ENCODE data around the gene PLIN3.
"Not testable (repeated sequence)": the region's sequence is repeated elsewhere in the genome, so short reads cannot be mapped to it uniquely, and the experiment has no call there.

PLIN3 gene

DNA sequence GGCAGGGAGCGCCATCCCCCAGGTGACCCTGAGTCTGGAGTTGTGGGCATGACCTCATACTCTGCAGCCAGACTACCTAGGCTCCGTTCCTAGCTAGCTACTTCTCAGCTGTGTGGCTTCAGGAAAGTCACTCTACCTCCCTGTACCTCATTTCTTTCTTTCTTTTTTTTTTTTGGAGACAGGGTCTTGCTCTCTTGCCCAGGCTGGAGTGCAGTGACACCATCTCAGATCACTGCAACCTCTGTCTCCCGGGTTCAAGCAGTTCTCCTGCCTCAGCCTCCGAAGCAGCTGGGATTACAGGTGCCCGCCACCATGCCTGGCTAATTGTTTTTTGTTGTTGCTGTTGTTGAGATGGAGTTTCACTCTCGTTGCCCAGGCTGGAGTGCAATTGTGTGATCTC is 15.0 kb downstream of the PLIN3 start:
- in situ Hi-C loops (cut with MboI; ENCODE audit: low pct_unique_long_range_greater_than_20kb, low sequenced_read_pairs) = no loop called here
- DNase-seq = no peak

DNA sequence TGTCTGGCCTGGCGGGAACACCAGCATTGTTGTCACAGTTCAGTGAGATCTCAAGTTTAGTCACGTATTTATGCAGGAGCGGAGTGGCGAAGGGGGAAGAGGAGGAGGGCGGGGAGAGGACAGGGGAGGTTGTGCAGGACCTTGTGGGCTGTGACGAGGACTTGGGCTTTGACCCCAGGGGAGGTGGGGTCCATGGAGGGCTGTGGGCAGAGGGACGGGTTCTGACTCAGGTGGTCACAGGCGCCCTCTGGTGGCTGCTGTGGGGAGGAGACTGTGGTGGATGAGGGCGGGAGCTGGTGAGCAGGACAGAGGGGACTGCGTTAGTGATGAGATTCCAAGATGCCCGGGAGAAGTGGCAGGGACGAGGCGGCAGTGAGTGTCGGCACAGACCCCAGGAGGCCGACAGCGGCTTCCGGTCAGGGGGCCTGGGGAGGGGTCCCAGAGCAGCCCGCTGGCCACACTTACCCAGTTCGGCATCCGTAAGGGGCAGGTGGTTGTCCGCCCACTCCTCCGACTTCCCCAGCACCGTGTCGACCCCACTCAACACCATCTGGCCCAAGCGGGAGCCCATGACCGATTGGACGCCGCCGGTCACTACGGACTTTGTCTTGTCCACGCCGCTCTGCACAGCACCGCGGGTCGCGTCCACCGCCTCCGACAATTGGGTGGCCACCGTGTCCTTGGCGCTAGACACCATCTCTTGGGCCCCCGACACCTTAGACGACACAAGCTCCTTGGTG is 15.7 kb downstream of the PLIN3 start:
- in situ Hi-C loops (cut with MboI; ENCODE audit: low pct_unique_long_range_greater_than_20kb, low sequenced_read_pairs) = no loop called here
- peak; percentile 68 for DNase-seq

DNA sequence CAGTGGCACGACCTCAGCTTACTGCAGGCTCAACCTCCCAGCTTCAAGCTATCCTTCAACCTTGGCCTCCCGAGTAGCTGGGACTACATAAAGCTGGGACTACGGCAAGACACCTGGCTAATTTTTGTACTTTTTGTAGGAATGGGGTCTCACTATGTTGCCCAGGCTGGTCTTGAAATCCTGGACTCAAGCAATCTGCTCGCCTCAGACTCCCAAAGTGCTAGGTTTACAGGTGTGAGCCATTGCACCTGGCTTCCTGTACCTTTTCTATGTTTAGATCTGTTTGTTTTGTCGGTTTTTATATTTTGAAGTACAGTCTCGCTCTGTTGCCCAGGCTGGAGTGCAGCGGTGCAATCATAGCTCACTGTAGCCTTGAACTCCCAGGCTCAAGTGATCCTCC is 18.4 kb downstream of the PLIN3 start:
- DNase-seq = no peak
- in situ Hi-C loops (cut with MboI; ENCODE audit: low pct_unique_long_range_greater_than_20kb, low sequenced_read_pairs) = no loop called here

DNA sequence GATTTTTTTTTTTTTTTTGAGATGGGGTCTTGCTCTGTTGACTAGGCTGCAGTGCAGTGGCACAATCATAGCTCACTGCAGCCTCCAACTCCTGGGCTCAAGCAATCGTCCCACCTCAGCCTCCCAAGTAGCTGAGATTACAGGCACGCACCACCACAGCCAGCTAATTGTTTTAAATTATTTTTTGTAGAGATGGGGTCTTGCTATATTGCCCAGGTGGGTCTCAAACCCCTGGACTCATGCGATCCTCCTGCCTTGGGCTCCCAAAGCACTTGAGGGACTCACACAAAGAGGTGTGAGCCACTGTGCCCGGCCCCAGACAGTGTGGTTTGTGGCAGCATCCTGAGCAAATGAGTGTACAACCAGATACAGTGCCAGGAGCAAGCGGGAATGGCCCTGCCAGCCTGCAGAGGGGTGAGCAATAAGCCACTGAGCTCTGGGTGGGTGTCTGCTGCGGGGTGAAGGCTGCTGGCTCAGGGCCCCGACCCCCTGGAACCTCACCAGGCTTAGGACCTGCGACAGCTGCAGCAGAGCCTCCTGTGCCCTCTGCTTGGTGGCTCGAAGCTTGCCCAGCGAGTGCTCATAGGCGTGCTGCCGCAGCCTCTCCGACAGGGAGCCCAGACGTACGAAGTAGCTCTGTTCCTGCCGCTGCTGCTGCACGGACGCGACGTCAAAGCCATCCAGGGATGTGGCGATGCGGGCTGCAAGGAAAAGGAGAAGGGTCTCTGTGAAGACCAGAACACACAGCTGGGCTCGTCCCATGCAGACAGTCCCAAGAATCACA is 20.1 kb downstream of the PLIN3 start:
- DNase-seq = no peak
- in situ Hi-C loops (cut with MboI; ENCODE audit: low pct_unique_long_range_greater_than_20kb, low sequenced_read_pairs) = no loop called here

DNA sequence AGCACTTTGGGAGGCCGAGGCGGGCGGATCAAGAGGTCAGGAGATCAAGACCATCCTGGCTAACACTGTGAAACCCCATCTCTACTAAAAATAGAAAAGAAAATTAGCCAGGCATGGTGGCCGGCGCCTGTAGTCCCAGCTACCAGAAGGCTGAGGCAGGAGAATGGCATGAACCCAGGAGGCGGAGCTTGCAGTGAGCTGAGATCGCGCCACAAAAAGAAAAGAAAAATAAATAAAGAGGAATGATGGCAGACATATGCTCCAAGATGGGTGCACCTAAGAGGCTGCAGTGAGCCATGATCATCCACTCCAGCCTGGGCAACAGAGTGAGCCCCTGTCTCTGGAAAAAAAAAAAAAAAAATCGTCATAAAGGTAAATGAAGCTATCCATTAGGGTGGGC is 21.5 kb downstream of the PLIN3 start:
- DNase-seq; in situ Hi-C loops (cut with MboI; ENCODE audit: low pct_unique_long_range_greater_than_20kb, low sequenced_read_pairs): not testable (repeated sequence)

DNA sequence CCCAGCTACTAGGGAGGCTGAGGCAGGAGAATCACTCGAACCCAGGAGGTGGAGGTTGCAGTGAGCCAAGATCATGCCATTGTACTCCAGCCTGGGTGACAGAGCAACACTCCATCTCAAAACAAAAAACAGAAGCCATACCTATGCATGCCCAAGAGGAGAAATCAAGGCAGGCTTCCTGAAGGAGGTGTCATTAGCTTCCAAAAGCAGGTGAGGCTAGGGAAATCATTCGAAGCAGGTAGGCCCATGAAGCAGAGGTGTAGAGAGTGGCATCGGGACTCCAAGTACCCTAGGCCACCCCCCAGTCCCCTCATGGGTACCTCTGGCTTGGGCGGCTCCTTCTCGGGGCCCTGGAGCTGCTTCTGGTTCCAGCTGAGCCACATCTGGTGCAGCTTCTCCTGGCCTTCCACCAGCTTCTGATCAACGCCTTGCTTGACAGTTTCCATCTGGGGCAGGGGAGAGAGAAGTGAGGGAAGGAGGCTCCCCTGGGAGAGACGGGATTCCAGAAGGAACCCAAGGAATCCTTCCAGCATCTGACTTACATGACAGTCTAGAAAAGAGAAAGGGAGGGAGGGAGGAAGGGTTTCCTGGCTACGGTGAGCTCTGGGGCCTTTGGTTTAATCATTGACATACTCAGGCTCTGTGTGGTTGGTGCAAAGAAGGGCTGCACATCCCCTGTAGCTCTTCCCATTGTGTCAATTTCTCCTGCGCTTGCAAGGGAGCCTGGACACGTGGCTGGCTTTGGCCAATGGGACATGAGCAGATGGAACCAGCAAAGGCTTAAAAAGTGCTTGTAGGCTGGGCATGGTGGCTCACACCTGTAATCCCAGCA is 22.9 kb downstream of the PLIN3 start:
- DNase-seq = no peak

DNA sequence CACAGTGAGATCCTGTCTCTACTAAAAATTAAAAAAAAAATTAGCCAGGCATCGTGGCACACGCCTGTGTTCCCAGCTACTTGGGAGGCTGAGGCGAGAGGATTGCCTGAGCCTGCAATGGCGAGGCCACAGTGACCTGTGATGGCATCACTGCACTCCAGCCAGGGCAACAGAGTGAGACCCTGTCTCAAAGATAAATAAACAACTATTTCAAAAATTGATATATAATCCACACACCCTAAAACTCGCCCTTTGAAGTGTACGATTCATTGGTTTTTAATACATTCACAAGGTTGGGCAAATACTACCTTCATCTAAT is 23.9 kb downstream of the PLIN3 start:
- in situ Hi-C loops (cut with MboI; ENCODE audit: low pct_unique_long_range_greater_than_20kb, low sequenced_read_pairs) = no loop called here

More for the DNA sequence above, 22.9 kb downstream of the PLIN3 start:
- in situ Hi-C loops (cut with MboI; ENCODE audit: low pct_unique_long_range_greater_than_20kb, low sequenced_read_pairs) = no loop called here

DNA sequence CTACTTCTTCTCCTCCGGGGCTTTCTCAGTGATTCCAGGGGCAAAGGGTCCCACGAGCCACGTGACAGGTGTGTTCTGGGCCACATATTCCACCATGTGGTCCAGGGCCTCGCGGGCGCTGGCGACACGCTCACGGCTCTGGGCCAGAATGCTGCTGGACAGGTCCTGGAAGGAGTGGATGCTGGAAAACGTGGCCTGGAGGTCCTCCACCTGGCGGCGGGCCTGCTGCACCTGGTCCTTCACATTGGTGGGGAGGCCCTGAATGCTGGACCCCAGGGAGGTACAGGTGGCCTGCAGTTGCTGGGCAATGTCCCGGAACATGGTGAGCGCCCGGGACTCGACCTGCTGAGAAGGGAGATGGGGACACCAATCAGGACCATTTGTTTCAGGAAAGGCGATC is 28.3 kb downstream of the PLIN3 start:
- DNase-seq = no peak
- in situ Hi-C loops (cut with MboI; ENCODE audit: low pct_unique_long_range_greater_than_20kb, low sequenced_read_pairs) = no loop called here

More for the DNA sequence above, 23.9 kb downstream of the PLIN3 start:
- DNase-seq = no peak

DNA sequence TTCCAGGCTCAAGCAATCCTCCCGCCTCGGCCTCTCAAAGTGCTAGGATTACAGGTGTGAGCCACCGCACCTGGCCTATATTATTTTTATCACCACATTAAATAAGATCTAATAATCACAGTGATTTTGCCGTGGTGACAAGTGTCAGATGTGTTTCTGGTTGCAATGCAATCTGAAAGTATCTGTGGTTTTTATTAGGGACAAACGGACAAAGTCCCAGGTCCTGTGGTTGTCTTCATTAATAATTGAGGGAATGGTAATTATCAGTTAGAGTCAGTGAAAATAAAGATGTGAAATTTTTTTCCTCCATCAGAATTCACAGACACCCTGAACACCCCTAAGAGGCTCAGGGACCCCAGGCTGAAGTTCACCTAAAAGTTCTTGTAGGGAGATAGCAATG is 34.7 kb downstream of the PLIN3 start:
- DNase-seq = no peak
- in situ Hi-C loops (cut with MboI; ENCODE audit: low pct_unique_long_range_greater_than_20kb, low sequenced_read_pairs) = no loop called here

DNA sequence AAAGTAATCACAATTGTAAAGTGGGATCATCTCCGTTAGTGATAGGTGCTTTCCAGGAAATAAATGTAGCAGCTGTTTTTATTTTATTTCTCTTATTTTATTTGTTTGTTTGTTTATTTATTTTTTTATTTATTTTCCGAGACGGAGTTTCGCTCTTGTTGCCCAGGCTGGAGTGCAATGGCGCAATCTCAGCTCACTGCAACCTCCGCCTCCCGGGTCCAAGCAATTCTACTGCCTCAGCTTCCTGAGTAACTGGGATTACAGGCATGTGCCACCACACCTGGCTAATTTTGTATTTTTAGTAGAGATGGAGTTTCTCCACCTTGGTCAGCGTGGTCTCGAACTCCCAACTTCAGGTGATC is 35.5 kb downstream of the PLIN3 start:
- in situ Hi-C loops (cut with MboI; ENCODE audit: low pct_unique_long_range_greater_than_20kb, low sequenced_read_pairs); DNase-seq: not testable (repeated sequence)

DNA sequence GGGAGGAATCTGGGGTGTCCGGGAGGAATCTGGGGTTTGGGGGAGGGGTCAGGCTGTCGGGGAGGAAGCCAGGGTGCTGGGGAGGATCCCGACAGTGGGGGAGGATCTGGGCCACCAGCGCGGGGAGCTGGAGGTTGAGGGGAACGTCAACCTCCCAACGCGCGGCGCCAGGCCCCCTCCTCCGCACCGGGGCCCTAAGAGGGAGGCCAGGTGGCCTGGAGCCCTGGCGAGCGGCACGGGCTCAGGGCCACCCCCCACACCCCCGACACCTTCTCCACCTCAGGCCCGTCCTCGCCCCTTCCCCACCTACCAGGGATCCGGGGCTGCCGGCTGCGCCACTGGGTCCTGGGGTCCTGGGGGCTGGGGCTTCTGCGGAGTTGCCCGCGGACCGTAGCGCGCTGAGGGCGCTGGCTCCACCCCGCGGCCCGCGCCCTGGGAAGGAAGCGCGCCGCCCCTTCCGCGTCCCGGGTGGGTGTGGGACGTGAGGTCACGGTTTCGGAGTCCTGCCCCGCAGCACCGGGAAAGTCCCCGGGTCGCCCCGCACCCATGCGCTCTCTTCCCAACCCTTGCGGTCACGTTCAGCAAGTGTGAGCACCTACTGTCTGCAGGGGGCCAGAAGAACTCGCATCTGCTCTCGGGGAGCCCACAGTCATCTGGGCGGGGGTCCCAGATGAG is 36.0 kb downstream of the PLIN3 start, which contains the start of gene TICAM1:
Gene TICAM1, minus strand, starts transcription at position 409 of the 675 bp plus-strand sequence. CDS start 13,335 bp downstream, outside the sequence.
- in situ Hi-C loops (cut with MboI; ENCODE audit: low pct_unique_long_range_greater_than_20kb, low sequenced_read_pairs) = no loop called here
- peak; percentile 41 for DNase-seq

DNA sequence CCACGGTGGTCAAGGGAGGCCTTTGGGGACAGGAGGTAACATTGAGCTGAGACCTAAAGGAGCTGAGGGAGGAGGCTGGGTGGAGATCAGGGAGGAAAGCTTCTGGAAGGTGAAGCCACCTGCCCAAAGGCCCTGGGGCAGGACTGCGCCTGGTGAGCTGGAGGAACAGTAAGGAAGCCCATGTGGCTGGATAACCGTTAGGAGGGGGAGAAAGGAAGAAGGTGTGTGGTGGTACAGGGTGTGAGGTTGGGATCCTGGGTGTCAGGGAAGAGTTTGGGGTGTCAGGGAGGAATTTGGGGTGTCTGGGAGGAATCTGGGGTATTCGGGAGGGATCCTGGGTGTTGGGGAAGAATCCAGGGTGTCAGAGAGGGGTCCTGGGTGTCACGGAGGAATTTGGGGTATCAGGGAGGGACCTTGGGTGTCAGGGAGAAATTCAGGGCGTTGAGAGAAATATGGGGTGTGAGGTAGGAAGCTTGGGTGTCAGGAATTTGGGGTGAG is 36.6 kb downstream of the PLIN3 start:
- no peak for DNase-seq
- in situ Hi-C loops (cut with MboI; ENCODE audit: low pct_unique_long_range_greater_than_20kb, low sequenced_read_pairs) = no loop called here

DNA sequence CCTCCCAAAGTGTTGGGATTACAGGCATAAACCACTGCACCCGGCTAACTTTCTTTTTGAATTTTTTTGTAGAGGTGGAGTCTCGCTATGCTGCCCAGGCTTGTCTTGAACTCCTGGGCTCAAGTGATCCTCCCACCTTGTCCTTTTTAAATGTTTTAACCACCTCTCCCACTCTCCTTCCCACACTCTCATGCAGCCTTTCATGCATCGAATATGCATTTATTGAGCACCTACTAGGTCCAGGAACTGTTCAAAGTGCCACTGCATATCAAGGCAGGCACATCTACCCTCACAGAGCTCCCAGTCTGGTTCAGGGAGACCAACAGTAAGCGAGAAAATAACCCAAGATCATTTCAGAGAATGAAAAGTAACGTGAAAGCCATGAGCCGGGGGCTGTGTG is 37.1 kb downstream of the PLIN3 start:
- DNase-seq = no peak
- in situ Hi-C loops (cut with MboI; ENCODE audit: low pct_unique_long_range_greater_than_20kb, low sequenced_read_pairs) = no loop called here

DNA sequence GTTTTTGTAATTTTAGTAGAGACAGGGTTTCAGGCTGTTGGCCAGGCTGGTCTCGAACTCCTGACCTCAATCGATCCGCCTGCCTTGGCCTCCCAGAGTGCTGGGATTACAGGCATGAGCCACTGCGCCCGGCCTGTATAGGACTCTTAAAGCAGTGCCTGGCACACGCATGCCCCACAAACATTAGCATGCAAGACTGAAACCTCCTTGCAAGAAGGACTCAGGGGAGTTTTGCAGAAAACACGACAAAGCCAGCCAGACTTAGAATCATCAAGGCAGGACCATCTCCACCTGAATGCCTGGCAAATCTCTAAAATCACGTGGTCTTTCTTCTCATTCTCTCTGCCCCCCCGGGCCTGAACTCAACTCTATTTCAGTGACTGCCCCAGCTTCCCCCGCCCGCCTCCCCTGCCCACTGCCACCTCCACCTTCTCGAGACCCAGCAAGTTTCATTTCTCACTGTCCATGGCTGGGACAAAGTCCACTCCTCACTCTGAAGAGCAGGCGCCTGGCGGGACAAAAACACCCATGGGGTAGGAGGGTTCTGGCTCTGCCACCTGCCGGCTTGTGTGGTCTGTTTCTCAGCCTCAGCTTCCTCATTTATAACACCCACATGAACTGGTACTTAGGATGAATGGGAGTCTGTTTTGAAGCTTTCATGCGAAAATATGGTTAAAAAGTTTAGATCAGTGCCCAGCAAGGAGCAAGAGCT is 38.3 kb downstream of the PLIN3 start:
- DNase-seq = peak; percentile 63
- in situ Hi-C loops (cut with MboI; ENCODE audit: low pct_unique_long_range_greater_than_20kb, low sequenced_read_pairs) = no loop called here

DNA sequence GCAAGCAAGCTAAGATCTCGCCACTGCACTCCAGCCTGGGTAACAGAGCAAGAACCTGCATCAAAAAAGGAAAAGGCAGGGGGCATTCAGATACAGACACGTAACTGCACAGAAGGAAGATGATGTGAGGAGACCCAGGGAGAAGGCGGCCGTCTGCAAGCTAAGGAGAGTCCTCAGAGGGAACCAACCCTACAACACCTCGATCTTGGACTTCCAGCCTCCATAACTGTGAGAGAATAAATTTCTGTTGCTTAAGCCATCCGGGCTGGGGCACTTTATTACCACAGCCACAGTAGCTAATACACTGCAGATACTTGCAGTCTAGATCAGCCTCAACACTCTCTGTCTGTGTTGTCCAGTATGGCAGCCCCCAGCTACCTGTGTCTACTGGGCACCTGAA is 43.9 kb downstream of the PLIN3 start:
- in situ Hi-C loops (cut with MboI; ENCODE audit: low pct_unique_long_range_greater_than_20kb, low sequenced_read_pairs) = no loop called here

DNA sequence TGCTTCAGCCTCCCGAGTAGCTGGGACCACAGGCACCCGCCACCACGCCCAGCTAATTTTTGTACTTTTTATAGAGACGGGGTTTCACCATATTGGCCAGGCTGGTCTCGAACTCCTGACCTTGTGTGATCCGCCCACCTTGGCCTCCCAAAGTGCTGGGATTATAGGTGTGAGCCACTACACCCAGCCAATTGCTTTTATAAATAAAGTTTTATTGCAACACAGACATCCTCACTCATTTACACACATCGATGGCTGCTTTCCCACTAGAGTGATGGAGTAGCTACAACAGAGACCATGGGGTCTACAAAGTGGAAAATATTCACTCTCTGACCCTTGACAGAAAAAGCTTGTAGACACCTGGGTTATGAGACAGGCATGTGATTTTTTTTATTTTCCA is 45.1 kb downstream of the PLIN3 start:
- in situ Hi-C loops (cut with MboI; ENCODE audit: low pct_unique_long_range_greater_than_20kb, low sequenced_read_pairs); DNase-seq: not testable (repeated sequence)

More for the DNA sequence above, 43.9 kb downstream of the PLIN3 start:
- DNase-seq = no peak

DNA sequence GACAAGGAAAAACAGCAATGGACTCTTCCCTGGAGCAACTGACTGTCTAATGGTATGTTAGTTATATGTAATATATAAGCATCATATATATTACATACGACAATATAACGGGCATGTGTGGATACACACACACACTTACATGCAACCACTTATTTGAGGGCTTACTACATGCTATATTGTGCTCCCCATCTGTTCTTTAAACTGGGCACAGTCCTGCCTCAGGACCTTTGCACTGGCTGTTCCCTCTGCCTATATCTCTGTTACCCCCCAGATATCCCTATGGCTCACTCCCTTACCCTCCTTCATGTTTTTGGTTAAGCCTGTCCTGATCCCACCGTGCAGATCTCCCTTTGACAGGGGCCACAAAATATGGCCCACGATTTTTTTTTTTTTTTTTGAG is 46.2 kb downstream of the PLIN3 start:
- DNase-seq = no peak
- in situ Hi-C loops (cut with MboI; ENCODE audit: low pct_unique_long_range_greater_than_20kb, low sequenced_read_pairs) = no loop called here

DNA sequence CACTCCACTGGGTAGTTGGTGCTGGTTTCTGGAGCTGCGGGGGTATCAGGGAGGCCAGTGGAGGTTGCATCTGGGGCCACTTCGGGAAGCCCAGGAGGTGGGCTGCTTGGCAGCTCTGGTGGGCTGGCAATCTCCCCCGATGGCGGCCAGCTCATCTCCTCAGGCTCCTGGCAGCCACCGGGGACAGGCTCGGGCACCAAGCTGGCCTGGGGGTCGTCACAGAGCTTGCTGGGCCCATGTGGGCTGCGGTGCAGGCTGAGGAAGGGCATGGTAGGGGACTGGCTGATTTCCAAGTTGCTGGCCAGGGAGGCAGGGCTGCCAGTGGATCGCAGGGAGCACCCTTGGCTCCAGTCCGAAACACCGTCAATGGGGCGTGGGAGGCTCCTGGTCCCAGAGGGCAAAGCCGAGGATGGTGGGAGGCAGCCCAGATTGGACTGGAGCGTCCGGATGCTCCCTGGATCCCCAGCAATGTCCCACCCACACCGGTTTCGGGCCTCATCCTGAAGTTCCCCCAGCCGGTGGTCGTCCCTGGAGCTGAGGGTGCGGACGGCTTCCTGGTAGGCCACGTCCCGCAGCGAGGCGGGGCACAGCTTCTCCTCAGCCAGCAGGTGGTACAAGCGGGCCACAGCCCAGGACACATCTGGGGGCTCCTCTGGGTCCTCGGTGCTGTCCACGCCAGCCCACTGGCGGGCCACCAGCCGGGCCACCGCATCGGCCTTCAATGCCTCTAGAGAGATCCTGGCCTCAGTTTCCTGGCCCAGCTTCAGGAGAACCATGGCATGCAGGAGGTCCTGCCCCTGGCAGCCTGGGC is 49.8 kb downstream of the PLIN3 start:
- DNase-seq = no peak
- in situ Hi-C loops (cut with MboI; ENCODE audit: low pct_unique_long_range_greater_than_20kb, low sequenced_read_pairs) = no loop called here
